HEK293 (cell line): ENCODE measurements around the gene OPRM1.

Experiments
- ATF2 ChIP-seq: fragments of 450-650 bp; formaldehyde crosslinking; IDR thresholded peaks from 2 replicates; pipeline ENCODE4 v1.5.1; 2016; ENCODE audit warnings: missing biosample characterization, missing genetic modification characterization, low read depth
- CTCF ChIP-seq: fragments of 450-650 bp; formaldehyde crosslinking; IDR thresholded peaks from 2 replicates; pipeline ENCODE4 v1.5.1; 2016; ENCODE audit warnings: missing biosample characterization, missing genetic modification characterization
- GLI4 ChIP-seq: fragments of 450-650 bp; formaldehyde crosslinking; IDR thresholded peaks from 2 replicates; pipeline ENCODE4 v1.5.1; 2016; ENCODE audit warnings: missing biosample characterization, missing genetic modification characterization
- GLIS1 ChIP-seq: fragments of 450-650 bp; formaldehyde crosslinking; IDR thresholded peaks from 2 replicates; pipeline ENCODE4 v1.5.1; 2016; ENCODE audit warnings: missing biosample characterization, missing genetic modification characterization
- IKZF3 ChIP-seq: fragments of 450-650 bp; IDR thresholded peaks from 2 replicates; pipeline ENCODE4 v1.5.0; 2018; ENCODE audit warnings: missing biosample characterization, mild to moderate bottlenecking, missing genetic modification characterization, moderate library complexity
- PRDM10 ChIP-seq: fragments of 450-650 bp; formaldehyde crosslinking; IDR thresholded peaks from 2 replicates; pipeline ENCODE4 v1.5.1; 2016; ENCODE audit warnings: missing biosample characterization, missing genetic modification characterization
- REST ChIP-seq: fragments of 450-650 bp; formaldehyde crosslinking; IDR thresholded peaks from 2 replicates; pipeline ENCODE4 v1.5.1; 2016; ENCODE audit warnings: missing biosample characterization, missing genetic modification characterization
- YY1 ChIP-seq: fragments of 450-650 bp; formaldehyde crosslinking; IDR thresholded peaks from 2 replicates; pipeline ENCODE4 v1.5.1; 2018; ENCODE audit warnings: missing biosample characterization, missing genetic modification characterization
- ZFP41 ChIP-seq: fragments of 450-650 bp; formaldehyde crosslinking; IDR thresholded peaks from 2 replicates; pipeline ENCODE4 v1.5.1; 2016; ENCODE audit warnings: missing biosample characterization, missing genetic modification characterization, borderline replicate concordance
- ZNF121 ChIP-seq: fragments of 450-650 bp; formaldehyde crosslinking; IDR thresholded peaks from 2 replicates; pipeline ENCODE4 v1.5.1; 2016; ENCODE audit warnings: missing biosample characterization, missing genetic modification characterization
- ZNF341 ChIP-seq: fragments of 450-650 bp; formaldehyde crosslinking; IDR thresholded peaks from 2 replicates; pipeline ENCODE4; 2016; ENCODE audit warnings: low read depth, missing biosample characterization, missing genetic modification characterization

GRCh38 chr6:154164397-154164796 lies 125.4 kb downstream of the OPRM1 start:
- TF ChIP-seq IKZF3 (tag by site-specific recombination) (no peak), YY1 (tag by site-specific recombination) (no peak), ZNF121 (tag by site-specific recombination) (no peak), CTCF (tag by site-specific recombination) (no peak), ATF2 (tag by site-specific recombination) (no peak), PRDM10 (no peak), ZNF341 (tag by site-specific recombination) (no peak), REST (tag by site-specific recombination) (no peak), ZFP41 (tag by site-specific recombination) (no peak), GLIS1 (tag by site-specific recombination) (no peak), GLI4 (tag by site-specific recombination) (no peak)
